PC-3 (cell line): ENCODE data around the gene BRF1. TPM values are rescaled to one million over a fixed set of nuclear protein-coding genes. Genes with fewer than 3 reads are reported as not detected.
A peak's percentile ranks its signal among the peaks of the same experiment; 100 is the strongest.

Experiments
- ATAC-seq: fragments of 200-7000 bp; cut with Tn5 transposase; 2 replicates; pipeline ENCODE4 v1.9.1; 2020; ENCODE audit warnings: mild to moderate bottlenecking, moderate library complexity
- BruUV-seq: library from RNA; stranded (reverse); fragments of 400-500 nt; replicated peaks from 2 replicates; lab custom pipeline; 2021; lab: Mats Ljungman, UMichigan
- CTCF ChIA-PET: fragments of 300-600 bp; sonication (Branson Sonifier 250); formaldehyde crosslinking; loops from one replicate; lab custom pipeline; 2022; ENCODE audit warnings: antibody characterized with exemption; lab: Charles Lee
- POLR2A ChIA-PET: fragments of 300-600 bp; sonication (Branson Sonifier 250); formaldehyde crosslinking; loops from one replicate; lab custom pipeline; 2022; ENCODE audit warnings: antibody characterized with exemption; ENCODE audit not compliant: unreplicated experiment; lab: Charles Lee
- DNase-seq: peaks from one replicate; pipeline ENCODE4 v3.0.0-alpha.2; 2015
- H2AFZ ChIP-seq: fragments of 300-600 bp; sonication (generic); 2 replicates; pipeline ENCODE4 v1.6.0; 2016; ENCODE audit warnings: antibody characterized with exemption, low read length
- H3F3A ChIP-seq: fragments of 300-600 bp; sonication (generic); one replicate; pipeline ENCODE4 v1.6.0; 2017; ENCODE audit warnings: antibody characterized with exemption, low read length, control low read depth, mild to moderate bottlenecking; ENCODE audit not compliant: unreplicated experiment
- H3K27ac ChIP-seq: fragments of 300-600 bp; sonication (generic); 2 replicates; pipeline ENCODE4 v1.5.1; 2016; ENCODE audit warnings: mild to moderate bottlenecking, low read length
- H3K27me3 ChIP-seq: fragments of 300-600 bp; sonication (generic); 2 replicates; pipeline ENCODE4 v1.6.1; 2016; ENCODE audit warnings: low read length, mixed read lengths
- H3K36me3 ChIP-seq: fragments of 300-600 bp; sonication (generic); 2 replicates; pipeline ENCODE4 v1.6.1; 2016; ENCODE audit warnings: low read depth, mixed run types, low read length, mixed read lengths
- H3K4me1 ChIP-seq: fragments of 300-600 bp; sonication (generic); 2 replicates; pipeline ENCODE4 v1.5.1; 2016; ENCODE audit warnings: low read length; ENCODE audit not compliant: insufficient read depth
- H3K4me2 ChIP-seq: fragments of 300-600 bp; sonication (generic); 2 replicates; pipeline ENCODE4 v1.6.0; 2016; ENCODE audit warnings: low read length
- H3K4me3 ChIP-seq: fragments of 300-600 bp; sonication (generic); 2 replicates; pipeline ENCODE4 v1.5.1; 2016; ENCODE audit warnings: mild to moderate bottlenecking, low read length, mixed read lengths
- H3K79me2 ChIP-seq: fragments of 300-600 bp; sonication (generic); 2 replicates; pipeline ENCODE4 v1.6.1; 2017; ENCODE audit warnings: low read length, mixed read lengths
- H3K9ac ChIP-seq: fragments of 300-600 bp; sonication (generic); 2 replicates; pipeline ENCODE4 v1.6.0; 2016; ENCODE audit warnings: mild to moderate bottlenecking, low read length
- H3K9me2 ChIP-seq: fragments of 300-600 bp; sonication (generic); replicated peaks from 2 replicates; pipeline ENCODE4 v1.6.1; 2016; ENCODE audit warnings: mixed run types, low read length, mixed read lengths
- H3K9me3 ChIP-seq: fragments of 300-600 bp; sonication (generic); 2 replicates; pipeline ENCODE4 v1.6.1; 2016; ENCODE audit warnings: low read length, mixed read lengths
- H4K20me1 ChIP-seq: fragments of 300-600 bp; sonication (generic); 2 replicates; pipeline ENCODE4 v1.6.1; 2016; ENCODE audit warnings: low read length, mixed read lengths
- CTCF ChIP-seq: fragments of 300-600 bp; sonication (generic); conservative IDR thresholded peaks from 2 replicates; pipeline ENCODE4 v1.5.1; 2017; ENCODE audit warnings: antibody characterized with exemption, low read depth, mild to moderate bottlenecking, low read length
- EZH2 ChIP-seq: fragments of 300-600 bp; sonication (generic); IDR thresholded peaks from one replicate; pipeline ENCODE4 v1.6.1; 2017; ENCODE audit warnings: antibody characterized with exemption, mild to moderate bottlenecking, low read length; ENCODE audit not compliant: unreplicated experiment
- EZH2phosphoT487 ChIP-seq: fragments of 300-600 bp; sonication (generic); IDR thresholded peaks from 2 replicates; pipeline ENCODE4 v1.6.1; 2018; ENCODE audit warnings: mild to moderate bottlenecking, antibody characterized with exemption, low read length, borderline replicate concordance
- intact Hi-C: fragments of 100-400 bp; cut with micrococcal nuclease; formaldehyde crosslinking; loops from 2 replicates; pipeline ENCODE4 v1.9.0; 2023
- total RNA-seq: library from RNA; depleted of rRNA; stranded (reverse); fragments of >200 nt; gene quantifications from 2 replicates; pipeline ENCODE4 v1.2.3, GENCODE V29; 2014

The BRF1 gene
- total RNA-seq, 1 experiment from 2014 or later, result 55.8 TPM

GRCh38 chr14:105275267-105275946 is 25.4 kb downstream of the BRF1 start:
- BruUV-seq, result no TSS peak
- Histone ChIP-seq H3K4me2 (no peak overlapping the region), H3K4me1 (no peaks in the 10 kb centered on the region), H3F3A (no peaks in the 10 kb centered on the region), H3K9me2 (no peaks in the 10 kb centered on the region), H3K27ac (no peak overlapping the region), H3K9me3 (no peaks in the 10 kb centered on the region), H4K20me1 (no peaks in the 10 kb centered on the region), H3K9ac (no peak overlapping the region), H3K27me3 (no peaks in the 10 kb centered on the region), H2AFZ (no peak overlapping the region), H3K4me3 (no peak overlapping the region), H3K79me2 (peaks cover 30% of the 10 kb centered on the region), H3K36me3 (no peaks in the 10 kb centered on the region)
- no peak for DNase-seq
- ChIA-PET POLR2A (no interaction called here), CTCF (interaction anchor here (0.6 kb wide), 1 partner anchor 77 kb away, joined by 4 read pairs; no protein-coding TSS in a partner anchor)
- intact Hi-C loops, result no loop called here
- no peak for TF ChIP-seq CTCF
- TF ChIP-seq EZH2, result no peak
- TF ChIP-seq EZH2phosphoT487, result no peak
- ATAC-seq, result no peak

GRCh38 chr14:105274637-105275036 is 26.2 kb downstream of the BRF1 start:
- H3K36me3 ChIP-seq, result no peaks in the 10 kb centered on the region
- H3K9me2 ChIP-seq, result no peaks in the 10 kb centered on the region
- TF ChIP-seq CTCF, result no peak
- TF ChIP-seq EZH2phosphoT487, result no peak
- TF ChIP-seq EZH2, result no peak
- H3K4me1 ChIP-seq, result no peaks in the 10 kb centered on the region
- no peaks in the 10 kb centered on the region for H3K27me3 ChIP-seq
- H2AFZ ChIP-seq, result no peak overlapping the region
- CTCF ChIA-PET, result no interaction called here
- H3K4me2 ChIP-seq, result no peak overlapping the region
- no peaks in the 10 kb centered on the region for H4K20me1 ChIP-seq
- no peaks in the 10 kb centered on the region for H3F3A ChIP-seq
- no peak overlapping the region for H3K4me3 ChIP-seq
- no peak overlapping the region for H3K9ac ChIP-seq
- H3K79me2 ChIP-seq, result peaks cover 22% of the 10 kb centered on the region
- intact Hi-C loops, result no loop called here
- POLR2A ChIA-PET, result no interaction called here
- H3K9me3 ChIP-seq, result no peaks in the 10 kb centered on the region
- ATAC-seq, result no peak
- no peak for DNase-seq
- BruUV-seq, result no TSS peak
- no peak overlapping the region for H3K27ac ChIP-seq

GRCh38 chr14:105273062-105273461 is 27.7 kb downstream of the BRF1 start:
- no peaks in the 10 kb centered on the region for H3F3A ChIP-seq
- H3K9me2 ChIP-seq, result no peaks in the 10 kb centered on the region
- no peak overlapping the region for H3K4me2 ChIP-seq
- H4K20me1 ChIP-seq, result no peaks in the 10 kb centered on the region
- ATAC-seq, result peak; percentile 42; the same call in 1 of the 2 replicates
- no peak overlapping the region for H3K9ac ChIP-seq
- H3K27ac ChIP-seq, result no peak overlapping the region
- CTCF ChIA-PET, result no interaction called here
- H3K4me3 ChIP-seq, result no peak overlapping the region
- H3K36me3 ChIP-seq, result no peaks in the 10 kb centered on the region
- no peaks in the 10 kb centered on the region for H3K27me3 ChIP-seq
- no peaks in the 10 kb centered on the region for H3K9me3 ChIP-seq
- H3K79me2 ChIP-seq, result peaks cover 13% of the 10 kb centered on the region
- no peaks in the 10 kb centered on the region for H3K4me1 ChIP-seq
- no peak overlapping the region for H2AFZ ChIP-seq
- intact Hi-C loops, result no loop called here
- TF ChIP-seq EZH2phosphoT487 (no peak), CTCF (no peak), EZH2 (no peak)
- no TSS peak for BruUV-seq
- peak; percentile 31 for DNase-seq
- POLR2A ChIA-PET, result no interaction called here
